Mucosa of descending colon (tissue), 3 donors: ENCODE measurements around the gene NUP85. TPM values are rescaled to one million over a fixed set of nuclear protein-coding genes. Genes with fewer than 3 reads are reported as not detected.
"Not testable (repeated sequence)": the region's sequence is repeated elsewhere in the genome, so short reads cannot be mapped to it uniquely, and the experiment has no call there.

Experiments
- ATAC-seq: fragments of 200-7000 bp; cut with Tn5 transposase; one replicate; pipeline ENCODE4 v1.9.1; 2020; ENCODE audit warnings: mild to moderate bottlenecking, moderate library complexity
- DNase-seq, 3 donors: peaks; one replicate each; pipeline ENCODE4 v3.0.0-alpha.2; 2020
- H3K36me3 ChIP-seq: fragments of 200-600 bp; one replicate; pipeline ENCODE4 v1.8.0; 2021; ENCODE audit warnings: low read depth, mild to moderate bottlenecking
- H3K4me1 ChIP-seq: fragments of 200-600 bp; one replicate; pipeline ENCODE4 v1.8.0; 2021; ENCODE audit warnings: low read depth, mild to moderate bottlenecking
- H3K4me3 ChIP-seq: fragments of 200-600 bp; one replicate; pipeline ENCODE4 v1.8.0; 2021; ENCODE audit warnings: mild to moderate bottlenecking
- H3K9me3 ChIP-seq: fragments of 200-600 bp; one replicate; pipeline ENCODE4 v1.8.0; 2021; ENCODE audit warnings: mild to moderate bottlenecking
- intact Hi-C, 2 donors: fragments of 100-400 bp; cut with DNase I in 1 of 2; cut with micrococcal nuclease in 1 of 2; formaldehyde crosslinking; loops; one replicate each; pipeline versions ENCODE4 v1.11.0 to v1.11.1; 2022; cut with DNase I, micrococcal nuclease
- total RNA-seq, 3 donors: library from RNA; stranded (reverse); fragmentation: NEBNext Ultra II Directional in 2 of 3; extraction: Animal tissue kit (Norgen Biotek cat#: 25700) in 2 of 3; gene quantifications; one replicate each; pipeline versions ENCODE4 v1.2.1 to v1.2.4, GENCODE V29; 2021 to 2023
- TF ChIP-seq, protein P1 (sequence below): fragments of 200-600 bp; IDR thresholded peaks from one replicate; pipeline ENCODE4 v1.8.0; 2022; ENCODE audit warnings: antibody characterized with exemption, mild to moderate bottlenecking
- donor health status: DM: no; HTN: no; CAD: no; lungs with moderate emphysema.
- donor health status: DM: no; HTN: no; CAD: no.
- donor health status: DM: no; HTN: yes; CAD: no.

The NUP85 gene
- total RNA-seq, 3 donors from 2014 or later = 48.4 to 63.4 (median 62.2) TPM

DNA sequence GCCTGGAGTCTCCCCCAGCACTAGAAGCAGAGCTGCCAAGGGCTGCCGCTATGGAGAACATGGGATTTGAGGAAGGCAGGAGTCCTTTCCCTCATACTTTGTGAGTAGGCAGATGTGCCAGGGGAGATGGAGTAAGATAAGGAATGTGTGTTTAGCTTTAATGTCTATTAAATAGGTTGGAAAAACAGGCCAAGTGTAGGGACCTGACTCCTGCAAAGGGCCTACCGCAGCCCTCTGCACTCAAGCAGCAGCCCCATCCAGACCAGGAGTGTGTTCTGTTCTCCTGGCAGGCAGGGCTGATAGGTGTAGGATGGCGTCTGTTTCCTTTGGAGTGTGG, 67.3 kb downstream of the NUP85 start:
- intact Hi-C loops = no loop called here
- ATAC-seq (no peak), DNase-seq (no peak)
- Histone ChIP-seq H3K4me3 (no peak overlapping the region), H3K36me3 (no peaks in the 10 kb centered on the region), H3K9me3 (no peaks in the 10 kb centered on the region), H3K4me1 (peaks cover 14% of the 10 kb centered on the region)
- TF ChIP-seq, protein P1, sequence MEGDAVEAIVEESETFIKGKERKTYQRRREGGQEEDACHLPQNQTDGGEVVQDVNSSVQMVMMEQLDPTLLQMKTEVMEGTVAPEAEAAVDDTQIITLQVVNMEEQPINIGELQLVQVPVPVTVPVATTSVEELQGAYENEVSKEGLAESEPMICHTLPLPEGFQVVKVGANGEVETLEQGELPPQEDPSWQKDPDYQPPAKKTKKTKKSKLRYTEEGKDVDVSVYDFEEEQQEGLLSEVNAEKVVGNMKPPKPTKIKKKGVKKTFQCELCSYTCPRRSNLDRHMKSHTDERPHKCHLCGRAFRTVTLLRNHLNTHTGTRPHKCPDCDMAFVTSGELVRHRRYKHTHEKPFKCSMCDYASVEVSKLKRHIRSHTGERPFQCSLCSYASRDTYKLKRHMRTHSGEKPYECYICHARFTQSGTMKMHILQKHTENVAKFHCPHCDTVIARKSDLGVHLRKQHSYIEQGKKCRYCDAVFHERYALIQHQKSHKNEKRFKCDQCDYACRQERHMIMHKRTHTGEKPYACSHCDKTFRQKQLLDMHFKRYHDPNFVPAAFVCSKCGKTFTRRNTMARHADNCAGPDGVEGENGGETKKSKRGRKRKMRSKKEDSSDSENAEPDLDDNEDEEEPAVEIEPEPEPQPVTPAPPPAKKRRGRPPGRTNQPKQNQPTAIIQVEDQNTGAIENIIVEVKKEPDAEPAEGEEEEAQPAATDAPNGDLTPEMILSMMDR = no peak

DNA sequence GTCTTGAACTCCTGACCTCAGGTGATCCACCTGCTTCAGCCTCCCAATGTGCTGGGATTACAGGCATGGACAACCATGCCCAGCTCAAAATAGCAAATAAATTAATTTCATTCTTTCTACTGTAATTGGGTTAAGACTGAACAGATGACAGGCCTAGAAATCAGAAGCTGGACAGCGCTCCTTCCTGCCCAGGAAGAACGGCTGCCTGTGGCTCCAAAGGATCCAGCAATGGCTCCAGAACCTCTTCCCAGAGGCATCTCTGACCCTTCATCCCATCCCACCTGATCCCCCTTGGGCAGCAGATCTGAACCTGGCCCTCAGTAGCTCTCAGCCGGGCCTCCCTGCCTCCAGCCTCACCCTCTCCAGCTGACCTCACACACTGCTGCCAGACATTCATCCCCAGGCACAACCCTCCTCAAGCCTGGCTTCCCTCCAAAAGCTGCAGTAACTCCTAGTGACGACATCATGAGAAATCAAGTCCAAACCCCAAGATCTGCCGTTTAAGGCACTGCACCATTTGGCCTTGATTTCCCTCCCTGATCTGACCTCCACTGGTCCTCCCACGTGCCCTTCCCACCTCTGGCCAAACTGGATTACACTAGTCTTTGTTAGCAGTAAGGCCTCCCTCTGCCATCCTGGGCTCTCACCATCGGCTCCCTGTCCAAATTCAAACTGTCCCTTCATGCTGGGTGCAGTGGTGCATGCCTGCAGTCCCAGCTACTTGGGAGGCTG, 68.7 kb downstream of the NUP85 start:
- H3K4me1 ChIP-seq = peaks cover 14% of the 10 kb centered on the region

DNA sequence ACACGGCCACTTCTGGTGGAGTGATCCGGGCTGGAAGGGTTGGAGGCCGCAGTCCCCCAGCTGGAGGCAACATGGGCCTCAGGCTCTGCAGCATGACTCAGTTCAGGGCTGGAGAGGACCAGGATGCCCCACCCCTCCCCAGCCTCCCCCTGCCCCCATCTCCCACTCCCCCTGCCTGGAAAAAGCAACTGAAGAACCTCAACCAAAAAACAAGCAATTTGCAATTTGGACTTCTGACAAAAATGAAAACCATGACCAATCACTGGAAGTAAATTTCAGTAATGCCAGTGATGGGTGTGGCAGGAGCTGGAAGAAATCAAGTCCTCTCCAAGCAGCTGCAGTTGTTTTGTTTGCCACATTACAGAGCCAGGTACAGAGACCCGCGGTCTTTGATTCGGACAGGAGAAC, 72.2 kb downstream of the NUP85 start:
- ATAC-seq = no peak
- Histone ChIP-seq H3K4me3 (no peak overlapping the region), H3K9me3 (no peaks in the 10 kb centered on the region), H3K4me1 (no peaks in the 10 kb centered on the region), H3K36me3 (peaks cover 3% of the 10 kb centered on the region)
- DNase-seq = no peak
- intact Hi-C loops = no loop called here
- TF ChIP-seq, protein P1 = no peak

More for the DNA sequence above, 68.7 kb downstream of the NUP85 start:
- Histone ChIP-seq H3K4me3 (no peak overlapping the region), H3K9me3 (no peaks in the 10 kb centered on the region), H3K36me3 (peaks cover 3% of the 10 kb centered on the region)
- intact Hi-C loops = no loop called here
- DNase-seq = no peak
- TF ChIP-seq, protein P1 = no peak
- no peak for ATAC-seq

DNA sequence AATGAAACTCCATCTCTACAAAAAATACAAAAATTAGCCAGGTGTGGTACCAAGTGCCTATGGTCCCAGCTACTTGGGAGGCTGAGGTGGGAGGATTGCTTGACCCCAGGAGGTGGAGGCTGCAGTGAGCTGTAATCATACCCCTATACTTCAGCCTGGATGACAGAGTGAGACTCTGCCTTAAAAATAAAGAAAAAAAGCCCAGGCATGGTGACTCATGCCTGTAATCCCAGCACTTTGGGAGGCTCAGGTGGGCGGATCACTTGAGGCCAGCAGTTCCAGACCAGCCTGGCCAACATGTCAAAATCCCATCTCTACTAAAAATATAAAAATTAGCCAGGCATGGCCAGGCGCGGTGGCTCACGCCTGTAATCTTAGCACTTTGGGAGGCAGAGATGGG, 74.7 kb downstream of the NUP85 start:
- intact Hi-C loops, H3K36me3 ChIP-seq, DNase-seq, H3K9me3 ChIP-seq, ATAC-seq, H3K4me3 ChIP-seq, H3K4me1 ChIP-seq: not testable (repeated sequence)

DNA sequence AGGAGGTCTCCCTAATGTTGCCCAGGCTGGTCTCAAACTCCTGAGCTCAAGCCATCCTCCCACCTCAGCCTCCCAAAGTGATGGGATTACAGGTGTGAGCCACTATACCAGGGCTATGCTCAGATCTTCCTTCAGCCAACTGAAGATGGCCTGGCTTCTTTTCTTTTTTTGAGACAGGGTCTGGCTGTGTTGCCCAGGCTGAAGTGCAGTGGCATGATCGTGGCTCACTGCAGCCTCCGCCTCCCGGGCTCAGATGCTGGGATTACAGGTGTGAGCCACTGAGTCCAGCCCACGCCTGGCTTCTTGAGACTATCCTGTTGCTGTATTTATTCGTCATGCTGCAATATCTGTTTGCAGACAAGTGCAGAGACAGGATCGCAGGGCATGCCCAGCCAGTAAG, 79.6 kb downstream of the NUP85 start:
- Histone ChIP-seq H3K9me3 (no peaks in the 10 kb centered on the region), H3K36me3 (peaks cover 8% of the 10 kb centered on the region), H3K4me3 (no peak overlapping the region), H3K4me1 (peaks cover 3% of the 10 kb centered on the region)
- TF ChIP-seq, protein P1 = no peak
- ATAC-seq = no peak
- DNase-seq = no peak
- intact Hi-C loops = no loop called here

Other genes starting within 250 kb of the NUP85 start
- 10 to 100 TPM; 29.9 to 56.9 (median 47.4) TPM for gene HID1, start 232.9 kb upstream of the NUP85 start, total RNA-seq
- gene CDR2L, start 218.0 kb upstream of the NUP85 start, total RNA-seq = 10 to 100 TPM in 1 of 3 donors, 1 to 10 TPM in 2; 2.2 to 14.0 (median 3.1) TPM
- gene MRPL58, start 193.0 kb upstream of the NUP85 start, total RNA-seq = 10 to 100 TPM; 24.7 to 32.9 (median 25.4) TPM
- gene ATP5PD, start 158.7 kb upstream of the NUP85 start, total RNA-seq = 100 to 1,000 TPM; 292 to 362 (median 338) TPM
- gene KCTD2, start 158.5 kb upstream of the NUP85 start, total RNA-seq = 10 to 100 TPM; 19.1 to 30.0 (median 21.2) TPM
- 10 to 100 TPM; 18.2 to 58.8 (median 26.4) TPM for gene SLC16A5, start 117.7 kb upstream of the NUP85 start, total RNA-seq
- gene ARMC7, start 95.7 kb upstream of the NUP85 start, total RNA-seq = 10 to 100 TPM; 16.7 to 24.3 (median 18.3) TPM
- 10 to 100 TPM; 57.2 to 97.6 (median 75.4) TPM for gene NT5C, start 73.9 kb upstream of the NUP85 start, total RNA-seq
- 100 to 1,000 TPM; 105 to 314 (median 209) TPM for gene JPT1, start 51.2 kb upstream of the NUP85 start, total RNA-seq
- gene SUMO2, start 22.7 kb upstream of the NUP85 start, total RNA-seq = 100 to 1,000 TPM; 218 to 304 (median 254) TPM
- gene GGA3, start 55.9 kb downstream of the NUP85 start, total RNA-seq = 10 to 100 TPM; 45.3 to 54.8 (median 49.3) TPM
- gene MRPS7, start 56.2 kb downstream of the NUP85 start, total RNA-seq = 10 to 100 TPM; 46.4 to 64.8 (median 59.5) TPM
- gene MIF4GD, start 65.6 kb downstream of the NUP85 start, total RNA-seq = 10 to 100 TPM; 17.3 to 21.4 (median 19.1) TPM
- 10 to 100 TPM; 15.5 to 20.0 (median 15.6) TPM for gene SLC25A19, start 83.8 kb downstream of the NUP85 start, total RNA-seq
- gene GRB2, start 200.0 kb downstream of the NUP85 start, total RNA-seq = 100 to 1,000 TPM in 2 of 3 donors, 10 to 100 TPM in 1; 97.8 to 116 (median 102) TPM